ENCODE measurements around the gene LTBP1.
A peak's percentile ranks its signal among the peaks of the same experiment; 100 is the strongest.
"Not testable (repeated sequence)": the region's sequence is repeated elsewhere in the genome, so short reads cannot be mapped to it uniquely, and the experiment has no call there.

LTBP1 gene

DNA sequence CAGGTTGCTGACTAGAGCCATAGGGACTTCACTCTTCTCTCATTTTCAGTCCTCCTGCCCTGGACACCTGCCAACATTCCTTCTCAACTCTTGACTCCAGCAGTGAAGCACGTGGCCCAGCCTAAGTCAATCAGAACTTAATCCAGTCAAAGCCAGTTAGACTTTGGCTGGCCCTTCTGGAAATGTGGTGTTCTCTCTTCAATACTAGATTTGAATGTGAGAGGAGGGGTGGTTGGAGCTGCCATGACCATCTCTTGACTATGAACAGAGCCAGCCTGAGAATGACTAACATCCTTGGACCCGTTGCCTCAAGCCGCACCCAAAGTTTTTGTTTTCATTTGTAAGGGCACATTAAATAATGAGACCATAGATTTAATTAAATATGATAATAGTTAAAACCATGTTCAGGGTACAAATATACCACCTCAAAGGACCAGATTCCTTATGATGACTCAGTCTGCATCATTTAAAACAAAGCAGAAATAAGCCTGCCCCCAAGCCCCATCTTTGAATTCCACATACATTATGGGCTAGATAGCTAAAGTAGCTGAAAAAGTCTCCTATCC is 480.0 kb downstream of the LTBP1 start:
- no peak for DNase-seq (ENCODE audit: low read depth in 2 of 2)

DNA sequence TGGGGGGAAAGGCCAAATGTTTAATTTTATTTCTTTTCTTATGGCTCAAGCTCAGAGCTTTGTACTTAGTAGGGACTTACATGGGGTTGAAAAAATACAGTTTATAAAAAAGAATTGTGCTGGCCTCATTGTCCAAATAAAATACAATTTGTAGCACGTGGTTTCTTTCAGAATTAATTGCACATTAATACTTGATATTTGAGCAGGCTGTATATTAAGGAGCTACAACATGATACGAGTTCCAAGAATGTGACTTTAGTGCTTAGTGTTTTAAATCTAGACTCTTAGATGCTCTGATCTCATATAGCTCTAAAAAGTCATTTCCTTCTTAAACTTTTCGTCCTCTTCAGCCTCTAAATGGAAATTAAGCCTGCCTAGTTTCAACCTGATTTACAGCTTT is 483.3 kb downstream of the LTBP1 start:
- DNase-seq (ENCODE audit: low read depth in 2 of 2) = no peak

DNA sequence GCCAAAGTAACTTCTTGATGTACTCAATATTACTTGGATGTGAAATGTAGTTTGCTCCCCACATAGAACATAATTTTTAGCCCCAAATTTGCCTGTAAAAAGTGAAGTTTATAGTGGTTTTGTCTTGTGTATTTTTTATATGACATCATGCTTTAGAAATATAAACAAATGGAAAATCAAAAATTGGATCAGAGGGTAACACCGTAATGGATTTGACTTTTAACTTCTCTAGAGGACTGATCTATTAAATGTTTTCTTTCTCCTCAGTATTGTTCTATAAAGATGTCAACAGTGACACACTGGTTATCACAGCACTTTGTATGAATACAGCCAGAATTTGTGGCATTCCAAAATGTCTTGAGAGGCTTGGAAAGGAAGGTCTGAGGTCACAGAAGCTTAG is 484.1 kb downstream of the LTBP1 start:
- no peak for DNase-seq (ENCODE audit: low read depth in 2 of 2)

DNA sequence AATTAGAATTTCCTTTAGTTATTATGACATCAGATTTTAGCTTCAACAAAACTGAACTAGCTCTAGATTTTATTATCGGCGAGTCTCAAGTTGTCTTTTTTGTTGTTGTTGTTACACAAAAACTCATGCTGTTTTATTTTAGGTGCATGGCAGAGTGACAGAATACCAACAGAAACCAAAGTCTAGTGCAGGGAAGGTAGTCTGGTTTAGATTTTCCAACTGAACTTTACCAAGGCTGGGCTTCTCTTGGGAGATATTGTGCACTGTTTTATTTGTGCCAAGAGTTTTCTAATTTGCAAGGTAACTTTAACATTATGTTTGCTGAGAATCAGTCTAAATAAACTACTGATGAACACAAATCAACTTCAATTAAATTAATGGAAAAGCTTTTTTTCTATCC is 486.1 kb downstream of the LTBP1 start:
- DNase-seq (ENCODE audit: low read depth in 2 of 2) = no peak

DNA sequence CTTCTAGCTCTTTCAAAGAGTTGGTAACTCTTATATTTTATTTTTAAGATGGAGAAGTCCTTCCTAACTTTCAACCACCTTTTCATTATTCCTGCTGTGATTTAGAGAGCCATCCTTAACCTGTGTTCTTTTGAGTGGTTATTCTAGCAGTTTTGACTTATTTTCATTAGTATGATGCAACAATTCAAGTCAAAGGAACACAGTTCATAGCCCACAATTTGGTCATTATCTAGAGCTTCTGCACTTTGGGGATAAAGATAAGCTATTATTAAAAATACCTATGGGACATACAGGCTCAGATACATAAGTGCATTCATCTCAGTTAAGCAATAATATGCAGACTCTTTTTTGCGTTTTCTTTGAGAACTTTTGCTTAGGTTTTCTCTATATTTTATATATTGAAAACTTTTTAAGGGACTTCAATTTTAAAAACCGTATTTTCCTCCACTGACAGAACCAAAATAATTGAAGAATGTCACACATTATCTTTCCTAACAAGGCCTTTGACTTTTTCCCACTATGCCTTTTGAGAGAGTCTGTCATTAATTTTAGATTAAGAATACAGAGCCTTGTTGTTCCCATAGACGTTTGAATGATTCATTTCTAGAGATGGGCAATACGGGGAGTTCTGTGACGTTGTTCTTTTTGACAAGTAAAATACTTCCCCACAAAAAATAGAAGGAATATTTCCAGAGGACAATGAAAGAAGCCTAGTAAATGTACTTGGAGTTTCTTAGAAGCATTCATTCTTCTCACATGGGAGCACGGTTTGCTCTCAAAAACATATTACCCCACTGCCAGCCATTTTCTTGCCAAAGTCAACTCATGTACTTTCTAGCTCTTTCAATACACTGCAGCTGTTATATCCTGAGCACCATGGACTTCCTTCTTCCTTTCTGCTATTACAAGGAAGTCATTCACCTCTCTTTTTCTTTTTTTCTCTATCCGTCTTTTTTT is 486.8 kb downstream of the LTBP1 start:
- DNase-seq (ENCODE audit: low read depth in 2 of 2) = no peak

DNA sequence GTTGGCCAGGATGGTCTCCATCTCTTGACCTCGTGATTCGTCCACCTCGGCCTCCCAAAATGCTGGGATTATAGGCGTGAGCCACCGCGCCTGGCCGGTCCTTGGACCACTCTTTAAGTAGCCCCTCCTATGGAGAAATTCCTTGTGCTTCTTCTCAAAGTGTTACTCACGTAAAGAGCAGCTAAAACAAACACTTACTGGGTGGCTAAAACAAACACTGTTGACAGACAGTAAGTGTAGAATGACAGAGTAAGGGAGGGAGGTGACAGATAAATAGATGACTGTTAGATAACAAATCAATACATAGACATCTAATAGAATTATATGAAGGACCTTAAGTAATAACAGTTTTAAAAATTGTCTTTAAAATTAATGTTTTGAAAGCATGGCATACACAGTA is 488.8 kb downstream of the LTBP1 start:
- DNase-seq (ENCODE audit: low read depth in 2 of 2) = no peak

DNA sequence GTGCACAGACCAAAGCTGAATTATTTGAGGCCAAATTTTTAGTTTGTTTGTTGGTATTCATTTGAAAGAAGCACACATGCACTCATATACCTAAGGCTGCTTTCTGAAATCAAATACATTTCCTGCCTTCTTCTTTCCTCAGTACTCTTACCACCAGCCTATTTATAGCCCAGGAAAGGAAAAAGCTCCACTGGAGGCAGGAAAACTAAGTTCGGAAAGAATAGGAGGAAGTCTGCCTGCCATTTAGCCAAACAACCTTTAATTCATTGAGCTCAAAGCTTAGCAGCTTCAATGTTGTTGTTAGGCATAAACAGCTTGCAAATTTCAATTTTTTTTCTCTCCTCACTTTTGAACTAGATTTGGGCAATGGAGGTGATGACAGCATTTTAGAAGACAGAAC is 489.3 kb downstream of the LTBP1 start:
- DNase-seq (ENCODE audit: low read depth in 2 of 2) = no peak

DNA sequence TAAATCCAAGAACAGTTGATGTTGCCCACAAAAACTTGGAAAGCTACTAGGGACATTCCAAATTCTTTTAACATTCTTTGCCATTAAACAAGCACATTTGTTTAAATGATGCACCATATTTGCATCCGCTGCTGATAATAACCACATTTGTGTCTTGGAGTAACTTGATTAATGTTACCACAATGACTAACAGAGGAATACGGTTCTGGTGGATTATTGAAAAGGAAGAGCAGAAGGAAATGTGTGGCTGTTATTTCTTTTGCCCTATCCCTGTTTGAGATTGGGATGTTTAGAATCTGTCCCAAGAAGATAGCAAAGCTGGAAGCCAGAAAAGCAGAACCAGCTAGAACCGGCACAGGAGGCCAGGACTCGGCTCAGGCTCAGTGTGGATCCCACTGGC is 490.5 kb downstream of the LTBP1 start:
- DNase-seq (ENCODE audit: low read depth in 2 of 2) = no peak

DNA sequence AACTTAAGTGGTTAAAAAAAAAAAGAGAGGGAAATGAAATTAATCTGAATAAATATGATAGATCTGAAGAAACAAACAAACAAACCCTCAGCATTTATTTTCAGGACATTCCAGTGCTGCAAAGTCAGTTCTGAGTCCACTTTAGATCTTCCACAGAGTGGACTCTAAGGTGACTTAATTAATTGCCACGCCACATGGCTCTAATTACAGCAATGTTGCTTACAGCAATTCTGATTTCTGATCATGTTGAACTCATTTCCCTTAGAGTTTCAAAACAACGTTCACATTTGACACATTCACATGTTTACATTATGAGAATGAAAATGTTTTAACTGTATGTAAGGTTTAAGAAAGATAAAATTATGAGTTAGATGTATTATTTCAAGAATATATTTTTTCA is 491.1 kb downstream of the LTBP1 start:
- DNase-seq (ENCODE audit: low read depth in 2 of 2) = no peak

DNA sequence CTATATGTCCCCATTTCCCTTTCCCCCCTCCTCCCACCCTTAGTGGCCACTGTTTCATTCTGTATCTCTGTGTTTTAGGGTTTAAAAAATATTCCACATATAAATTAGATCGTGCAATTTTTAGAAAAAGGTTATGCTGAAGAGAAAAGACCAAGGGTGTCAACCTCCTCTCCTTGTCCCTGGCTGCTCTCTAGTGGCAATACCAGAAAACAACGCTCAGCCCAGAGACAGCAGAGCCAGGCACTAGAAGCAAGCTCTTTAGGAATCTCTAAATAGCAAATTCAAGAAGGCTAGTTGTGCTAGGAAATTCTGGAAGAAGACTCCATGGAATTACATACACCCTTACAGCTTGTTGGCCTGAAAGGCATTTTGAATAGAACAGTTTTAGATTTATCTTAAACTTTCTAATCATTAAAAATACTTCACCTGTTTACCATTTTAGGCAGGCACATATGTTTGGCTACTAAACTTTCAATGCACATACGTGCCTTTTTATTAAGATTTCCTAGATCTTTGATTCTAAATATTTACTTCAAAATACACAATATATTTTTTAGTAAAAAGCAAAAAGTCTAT is 494.6 kb downstream of the LTBP1 start:
- peak in 1 of 2 donors; percentile 16 for DNase-seq (ENCODE audit: low read depth in 2 of 2)

DNA sequence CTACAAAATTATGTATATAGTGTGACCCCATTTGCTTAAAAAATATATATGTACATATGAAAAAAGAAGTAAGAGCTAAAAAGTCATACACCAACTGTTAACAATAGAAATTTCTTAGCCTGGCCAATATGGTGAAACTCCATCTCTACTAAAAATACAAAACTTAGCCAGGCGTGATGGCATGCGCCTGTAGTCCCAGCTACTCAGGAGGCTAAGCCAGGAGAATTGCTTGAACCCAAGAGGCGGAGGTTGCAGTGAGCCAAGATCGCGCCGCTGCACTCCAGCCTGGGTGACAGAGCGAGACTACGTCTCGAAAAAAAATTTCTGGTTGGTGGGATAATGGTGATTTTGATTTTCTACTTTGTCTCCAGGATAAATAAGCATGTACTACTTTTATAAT is 495.3 kb downstream of the LTBP1 start:
- DNase-seq (ENCODE audit: low read depth in 2 of 2) = not testable (repeated sequence)

DNA sequence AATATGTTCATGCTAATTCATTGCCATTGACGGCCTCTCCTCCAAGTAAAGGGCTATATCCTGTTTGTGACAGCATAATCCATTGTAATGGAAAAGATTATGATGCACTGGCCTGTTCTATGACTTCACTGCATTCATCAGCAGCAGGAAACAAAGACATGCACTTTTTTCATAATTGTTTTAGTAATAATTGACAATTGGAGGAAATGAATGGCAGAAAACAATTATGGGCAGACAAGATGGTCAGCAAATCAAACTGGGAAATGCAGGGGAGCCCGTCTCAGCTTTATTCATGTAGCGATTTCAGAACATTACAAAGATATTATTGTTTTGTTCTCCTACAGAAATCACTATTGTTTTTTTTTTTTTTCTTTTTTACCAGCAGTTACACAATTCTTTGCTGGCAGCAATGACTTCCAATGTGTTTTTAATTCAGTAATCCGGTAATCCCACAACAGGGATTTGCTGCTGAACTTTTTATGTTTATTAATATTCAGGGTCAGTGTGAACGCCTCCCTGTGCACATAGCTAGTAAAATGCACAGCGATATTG is 495.9 kb downstream of the LTBP1 start:
- DNase-seq (ENCODE audit: low read depth in 2 of 2) = no peak

DNA sequence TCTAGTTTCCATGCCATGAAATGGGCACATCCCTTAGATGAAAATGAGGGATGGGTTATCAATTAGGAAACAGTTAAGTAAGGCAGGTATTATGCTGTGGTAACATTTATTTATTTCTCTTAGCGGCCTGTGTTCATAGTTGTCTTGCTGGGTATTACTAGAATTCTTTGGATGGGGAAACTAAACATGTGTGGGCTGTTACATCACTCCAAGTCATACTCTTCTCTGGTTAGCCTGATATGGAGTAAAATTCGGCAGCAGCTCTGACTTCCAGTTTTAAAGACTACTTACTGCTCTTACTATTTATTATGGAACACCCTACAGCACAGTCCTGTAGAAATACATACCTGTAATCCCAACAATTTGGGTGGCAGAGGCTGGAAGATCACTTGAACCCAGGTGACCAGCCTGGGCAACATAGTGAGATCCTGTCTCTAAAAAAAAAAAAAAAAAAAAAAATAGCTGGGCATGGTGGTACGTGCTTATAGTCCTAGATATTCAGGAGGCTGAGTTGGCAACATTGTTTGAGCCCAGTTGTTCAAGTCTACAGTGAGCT is 496.6 kb downstream of the LTBP1 start:
- DNase-seq (ENCODE audit: low read depth in 2 of 2) = no peak

DNA sequence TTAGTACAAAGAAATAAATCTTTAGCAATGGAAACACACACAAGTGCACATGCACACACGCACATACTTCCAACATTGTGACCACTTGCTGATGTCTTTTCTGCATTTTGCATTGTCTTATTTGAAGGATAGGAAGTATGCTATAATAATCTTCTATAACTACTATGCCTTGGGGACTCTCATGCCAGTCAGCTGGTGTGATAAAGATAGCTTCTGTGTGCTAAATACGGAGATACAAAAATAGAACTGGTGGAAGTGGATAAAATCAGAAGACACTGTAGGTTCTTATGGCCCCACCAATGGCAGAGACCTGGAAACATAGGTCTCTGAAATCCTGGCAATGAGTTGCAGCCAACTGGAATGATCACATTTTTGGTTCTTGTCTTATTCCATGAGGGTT is 498.2 kb downstream of the LTBP1 start:
- DNase-seq (ENCODE audit: low read depth in 2 of 2) = no peak

DNA sequence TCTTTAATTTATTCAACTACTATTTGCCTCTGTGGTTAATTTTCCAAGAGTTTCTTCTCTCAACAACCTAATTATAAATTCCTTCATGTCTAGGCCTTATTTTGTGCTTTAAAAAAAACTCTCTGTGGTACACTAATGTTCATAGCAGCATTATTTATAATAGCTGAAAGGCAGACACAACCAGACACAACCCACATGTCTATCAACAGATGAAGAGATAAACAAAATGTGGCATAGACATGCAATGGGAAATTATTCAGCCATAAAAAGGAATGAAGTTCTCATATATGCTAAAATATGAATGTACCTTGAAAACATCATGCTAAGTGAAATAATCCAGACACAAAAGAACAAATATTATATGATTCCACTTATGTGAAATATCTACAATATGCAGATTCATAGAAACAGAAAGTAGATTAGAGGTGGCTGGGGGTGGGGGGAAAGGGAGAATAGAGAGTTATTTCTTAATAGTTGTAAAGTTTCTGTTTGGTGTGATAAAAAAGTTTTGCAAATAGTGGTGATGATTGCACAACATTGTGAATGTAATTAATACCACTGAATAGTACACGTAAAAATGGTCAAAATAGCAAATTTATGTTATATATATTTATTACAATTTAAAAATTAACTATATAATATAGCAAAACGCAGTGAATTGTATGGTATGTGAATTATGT is 501.6 kb downstream of the LTBP1 start:
- no peak for DNase-seq (ENCODE audit: low read depth in 2 of 2)

Data from stimulated activated CD8-positive, alpha-beta memory T cell treated with anti-CD3 and anti-CD28 coated beads, Interleukin-7, amount 100 ng/mL, for 4 hours (primary cell).